Measurements from ENCODE around the gene CDK5RAP3.

The CDK5RAP3 gene

DNA sequence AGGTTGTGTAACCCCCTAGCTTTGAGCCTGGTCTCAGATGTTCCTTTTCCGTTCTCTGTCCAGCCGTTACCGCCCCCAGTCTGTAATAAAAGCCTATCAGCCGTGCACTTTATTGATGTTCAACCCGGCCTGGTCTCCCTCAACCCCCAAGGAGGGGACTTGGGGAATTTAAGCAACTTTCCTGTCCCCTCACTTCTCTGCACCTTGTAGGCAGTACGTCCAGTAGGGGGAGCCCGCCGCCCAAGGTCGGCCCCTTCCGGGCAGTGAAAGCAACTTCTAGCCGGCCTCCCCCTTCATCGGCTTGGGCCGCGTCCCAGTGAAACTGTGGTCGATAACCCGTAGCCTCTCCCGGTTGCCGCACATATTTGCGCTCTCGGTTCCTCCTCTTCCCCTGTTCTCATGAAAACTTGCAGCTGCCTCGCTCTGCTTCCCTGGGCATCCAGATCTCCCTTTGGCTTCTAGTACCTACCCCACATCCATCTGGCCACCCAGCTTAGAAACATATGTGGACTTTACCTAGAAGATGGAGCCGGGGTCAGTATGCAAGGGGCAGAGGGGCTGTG is 21.6 kb upstream of the CDK5RAP3 start:
- peak; percentile 45 for DNase-seq (ENCODE audit: low read depth in 2 of 2)

DNA sequence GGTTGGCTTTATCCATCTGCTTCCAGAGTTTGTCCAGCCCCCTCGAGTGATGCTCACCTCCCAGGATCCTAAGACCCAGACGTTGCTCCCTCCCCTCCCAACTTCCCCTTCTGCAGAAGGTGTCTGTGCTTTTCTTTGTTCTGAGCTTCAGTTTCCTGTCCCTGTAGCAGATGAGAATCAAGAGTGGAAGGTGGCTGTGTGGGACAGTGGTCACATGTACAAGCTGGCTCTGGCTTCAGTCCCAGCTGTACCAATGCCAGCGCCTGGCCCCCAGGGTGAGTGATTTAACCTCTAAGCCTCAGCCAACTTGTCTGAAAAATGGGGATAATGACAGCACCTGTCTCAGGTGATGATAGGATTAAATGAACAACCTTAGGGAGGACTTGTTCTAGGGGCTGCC is 21.0 kb upstream of the CDK5RAP3 start:
- no peak for DNase-seq (ENCODE audit: low read depth in 2 of 2)

DNA sequence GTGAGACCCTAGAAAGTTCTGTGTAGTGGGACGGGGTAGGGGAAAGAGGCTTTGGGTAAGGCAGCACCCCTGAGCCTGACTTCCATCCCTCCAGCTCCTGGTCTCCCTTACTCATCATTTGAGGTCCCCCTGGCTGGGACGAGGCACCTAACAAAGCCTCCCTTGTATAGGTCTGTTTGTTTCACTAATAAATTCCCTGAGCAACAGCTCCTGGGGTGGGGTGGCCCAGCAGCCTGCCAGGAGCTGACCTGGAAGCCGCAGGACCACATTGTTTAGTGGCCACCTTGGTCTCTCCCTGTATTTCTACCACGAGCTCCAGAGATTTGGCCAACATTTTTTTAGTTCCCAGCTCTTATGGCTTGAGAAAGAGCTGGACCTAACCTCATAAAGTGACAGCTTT is 20.5 kb upstream of the CDK5RAP3 start:
- DNase-seq (ENCODE audit: low read depth in 2 of 2): no peak

DNA sequence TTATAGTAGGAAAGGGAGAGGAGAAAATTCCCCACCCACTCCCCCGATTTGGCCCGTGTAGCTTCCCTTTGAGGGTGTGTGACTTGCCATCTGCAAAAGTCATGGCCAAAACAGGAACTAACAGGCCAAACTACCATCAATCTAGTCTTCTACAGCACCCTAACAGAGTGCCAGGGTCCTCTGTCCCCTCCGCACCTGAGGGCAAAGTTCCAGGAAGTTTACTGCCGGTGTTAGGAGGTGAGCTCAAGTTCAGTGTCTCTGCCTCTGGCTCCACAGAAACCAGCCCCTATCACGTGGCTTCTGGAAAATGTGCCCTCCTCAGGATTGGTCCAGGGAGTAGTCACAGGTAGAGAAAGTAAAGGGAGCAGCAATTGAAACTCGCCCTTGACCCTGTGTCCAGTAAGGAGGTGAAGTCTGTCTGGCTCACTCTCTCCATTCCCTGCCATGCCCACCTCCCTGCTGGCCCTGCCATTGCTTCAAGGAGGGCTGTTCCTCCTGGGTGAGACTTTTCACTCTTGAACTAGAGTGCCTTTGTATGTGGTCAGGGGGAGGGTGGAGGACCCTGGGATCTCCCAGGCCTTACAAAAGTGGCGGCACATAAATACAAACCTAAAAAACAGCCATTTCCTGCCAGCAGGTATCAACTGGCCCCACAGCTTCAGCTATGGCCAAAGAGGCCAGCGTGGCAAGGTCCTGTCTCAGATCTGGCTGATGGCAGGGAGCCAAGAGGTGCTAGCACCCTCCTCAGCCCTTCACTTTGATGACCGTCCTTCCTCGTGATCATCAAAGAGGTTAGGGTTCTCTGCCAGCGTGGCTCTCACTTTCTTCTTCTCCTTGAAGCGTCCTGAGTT is 18.5 kb upstream of the CDK5RAP3 start:
- no peak for DNase-seq (ENCODE audit: low read depth in 2 of 2)

DNA sequence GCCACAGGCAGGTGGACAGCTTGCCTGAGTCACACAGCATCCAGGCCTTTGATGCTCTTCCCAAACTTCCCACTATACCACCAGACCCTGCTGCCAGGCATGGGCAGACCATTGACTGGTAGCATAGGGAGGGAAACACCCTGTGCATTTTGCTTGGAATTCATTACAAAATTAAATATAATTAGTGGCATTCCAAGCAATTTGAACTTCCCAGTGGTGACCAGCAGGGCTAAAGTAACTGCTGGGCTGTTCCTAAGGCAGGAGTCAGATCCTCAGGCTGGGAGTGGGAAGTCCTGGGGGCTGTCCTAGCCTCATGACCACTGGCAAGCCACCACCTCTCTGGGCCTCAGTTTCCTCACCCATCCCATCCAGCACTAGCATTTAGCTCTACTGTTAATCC is 17.0 kb upstream of the CDK5RAP3 start:
- DNase-seq (ENCODE audit: low read depth in 2 of 2): no peak

DNA sequence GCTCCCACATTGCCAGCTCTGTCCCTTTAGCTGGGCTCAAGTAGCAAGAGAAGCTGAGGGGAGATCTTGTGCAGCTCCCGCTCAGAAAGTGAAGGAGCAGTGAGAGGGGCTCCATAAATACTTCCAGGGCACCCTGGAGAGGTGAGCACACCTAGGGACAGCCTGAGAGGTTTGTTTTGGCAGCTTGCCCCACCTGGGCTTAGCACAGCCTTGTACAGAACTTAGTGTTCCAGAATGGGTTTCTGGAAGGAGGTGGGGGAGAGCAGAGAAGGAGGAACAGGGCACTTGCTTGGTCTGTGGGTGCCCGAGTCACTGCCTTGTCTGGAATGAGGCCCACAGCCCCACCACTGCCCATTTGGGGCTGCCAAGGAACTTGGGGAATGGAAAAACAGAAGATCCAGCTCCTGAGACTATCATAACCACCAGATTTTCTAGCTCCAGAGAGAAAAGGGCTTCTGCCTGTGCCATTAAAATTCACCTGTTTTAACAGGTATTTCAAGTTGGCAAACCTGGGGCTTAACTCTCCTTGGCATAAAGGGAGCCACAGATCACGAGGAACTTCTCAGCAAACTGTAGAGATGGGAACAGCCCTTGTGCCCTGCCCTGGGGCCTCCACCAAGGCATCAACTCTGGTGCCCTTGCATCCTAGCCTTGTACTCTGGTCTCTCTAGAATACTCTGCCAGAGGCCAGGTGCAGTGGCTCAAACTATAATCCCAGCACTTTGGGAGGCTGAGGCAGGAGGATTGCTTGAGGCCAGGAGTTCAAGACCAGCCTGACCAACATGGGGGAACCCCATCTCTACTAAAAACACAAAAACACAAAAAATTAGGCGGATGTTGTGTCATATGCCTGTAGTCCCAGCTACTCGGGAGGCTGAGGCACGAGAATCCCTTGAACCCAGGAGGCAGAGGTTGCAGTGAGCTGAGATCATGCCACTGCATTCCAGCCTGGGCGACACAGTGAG is 15.1 kb upstream of the CDK5RAP3 start:
- no peak for DNase-seq (ENCODE audit: low read depth in 2 of 2)

DNA sequence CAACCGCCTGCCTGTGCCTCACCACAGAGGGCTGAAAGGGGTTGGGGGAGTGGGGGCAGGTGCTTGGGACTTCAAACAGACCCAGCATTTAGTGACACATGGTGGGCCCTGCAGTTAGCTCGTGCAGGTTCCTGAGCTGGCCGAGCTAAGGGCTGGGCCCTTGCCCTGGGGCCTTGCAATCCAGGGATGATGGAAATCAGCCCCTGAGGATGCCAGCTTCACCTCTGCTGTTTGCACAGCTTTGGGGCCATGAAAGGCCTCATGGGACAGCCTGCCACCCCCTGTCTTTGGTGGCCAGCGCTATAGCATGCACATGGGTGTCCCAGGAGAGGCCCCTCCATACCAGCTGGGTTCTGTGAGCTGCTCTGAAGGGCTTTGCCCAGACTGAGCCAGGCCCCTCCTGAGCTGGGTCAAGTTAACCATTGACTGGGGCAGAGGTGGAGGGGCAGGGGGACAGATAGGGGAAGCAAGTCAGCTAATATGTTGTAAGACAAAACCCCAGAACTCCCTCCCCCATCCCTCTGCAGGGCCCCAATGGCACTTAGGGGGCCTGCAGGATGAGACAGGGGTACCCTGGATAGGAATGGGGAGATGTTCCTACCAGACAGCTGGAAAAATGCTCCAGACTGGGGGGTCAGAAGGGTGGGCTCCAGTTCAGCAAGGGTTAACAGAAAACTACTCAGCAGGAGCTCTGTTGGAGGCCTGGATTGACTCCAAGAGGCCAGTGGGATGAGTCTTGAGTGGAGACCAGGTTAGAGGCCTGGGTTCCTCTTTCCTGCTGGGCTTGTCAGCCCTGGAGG is 13.9 kb upstream of the CDK5RAP3 start:
- no peak for DNase-seq (ENCODE audit: low read depth in 2 of 2)

DNA sequence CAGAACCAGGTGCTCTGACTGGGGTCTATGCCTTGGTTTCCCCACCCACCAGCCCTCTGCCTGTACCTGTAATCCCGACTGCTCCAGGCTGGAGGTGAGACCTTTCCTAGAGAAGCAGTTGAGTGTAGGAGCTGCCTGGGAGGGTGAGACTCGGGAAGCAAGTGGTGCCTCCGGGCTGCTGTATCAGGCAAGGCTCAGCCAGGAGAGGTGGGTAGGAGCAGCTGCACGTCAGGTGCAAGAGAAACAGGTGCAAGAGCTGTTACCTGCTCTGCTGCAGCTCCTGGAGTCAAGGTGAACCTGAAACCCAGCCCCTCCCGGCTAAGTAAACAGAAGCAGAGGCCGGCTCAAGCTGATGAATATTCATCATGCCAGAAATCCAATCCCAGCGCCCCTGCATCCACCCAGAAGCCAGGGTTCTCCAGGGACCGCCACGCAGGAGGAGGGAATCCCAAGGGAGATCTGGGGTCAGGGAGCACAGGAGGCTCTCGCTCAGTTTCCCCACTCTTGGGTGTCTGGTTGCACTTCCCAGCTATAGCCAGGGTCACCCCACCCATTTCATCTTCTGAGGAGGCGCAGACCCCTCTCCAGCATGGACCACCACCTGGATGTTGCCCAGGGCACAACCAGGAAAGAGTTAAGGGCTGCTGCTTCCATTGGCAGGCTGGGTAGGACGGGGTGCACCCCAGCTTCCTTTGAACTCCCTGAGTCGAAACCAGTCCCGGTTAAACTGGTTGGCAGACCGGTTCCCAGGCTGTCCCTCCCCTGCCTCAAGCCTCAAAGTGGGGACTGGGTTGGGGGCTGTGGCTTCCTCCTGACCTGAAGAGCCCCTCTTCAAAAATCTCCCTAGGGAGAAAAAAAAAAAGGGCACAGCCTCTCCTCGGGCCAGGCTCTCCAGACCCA is 13.1 kb upstream of the CDK5RAP3 start, which contains the start of gene PRR15L:
Gene PRR15L, minus strand, starts transcription at position 293 of the 900 bp plus-strand sequence. CDS start 4,649 bp downstream, outside the sequence.
- DNase-seq (ENCODE audit: low read depth in 2 of 2): no peak

DNA sequence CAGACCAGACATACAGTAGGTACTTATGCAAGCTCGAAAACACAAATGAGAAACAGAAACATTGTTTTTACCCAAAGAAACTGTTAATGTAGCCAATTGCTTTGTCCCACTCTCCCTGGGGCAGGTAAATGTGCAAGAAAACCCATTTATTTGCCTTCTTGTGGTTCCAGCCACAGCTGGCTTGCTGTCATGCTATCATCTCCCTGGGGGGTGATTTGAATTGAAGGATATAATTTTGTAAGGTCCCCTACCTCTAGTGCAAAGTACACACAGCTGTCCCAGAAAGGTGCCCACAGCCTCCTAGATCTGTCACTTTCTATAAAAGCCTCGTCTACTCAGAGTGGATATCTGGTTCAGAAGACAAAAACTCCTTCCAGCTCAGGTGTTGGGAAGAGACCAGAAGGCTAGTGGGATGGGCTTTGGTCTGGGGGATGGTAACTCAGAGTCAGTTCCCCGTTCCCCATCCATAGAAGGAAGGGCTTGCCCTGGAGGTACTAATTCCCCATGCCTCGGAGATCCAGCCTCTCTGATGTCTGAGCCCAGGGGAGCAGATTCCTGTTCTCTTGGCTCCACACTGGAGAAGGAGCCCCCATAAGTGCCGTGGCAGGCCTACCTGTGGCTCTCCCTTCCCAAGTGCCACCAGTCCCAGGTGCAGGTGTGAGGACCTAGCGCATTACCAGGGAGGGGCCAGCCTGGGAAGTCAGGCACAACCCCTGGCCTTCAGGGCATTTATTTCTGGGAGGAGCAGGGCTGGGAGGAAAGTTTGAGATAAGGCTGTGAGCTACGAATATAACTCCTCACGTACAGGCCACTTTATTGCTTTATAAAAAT is 10.9 kb upstream of the CDK5RAP3 start:
- no peak for DNase-seq (ENCODE audit: low read depth in 2 of 2)

DNA sequence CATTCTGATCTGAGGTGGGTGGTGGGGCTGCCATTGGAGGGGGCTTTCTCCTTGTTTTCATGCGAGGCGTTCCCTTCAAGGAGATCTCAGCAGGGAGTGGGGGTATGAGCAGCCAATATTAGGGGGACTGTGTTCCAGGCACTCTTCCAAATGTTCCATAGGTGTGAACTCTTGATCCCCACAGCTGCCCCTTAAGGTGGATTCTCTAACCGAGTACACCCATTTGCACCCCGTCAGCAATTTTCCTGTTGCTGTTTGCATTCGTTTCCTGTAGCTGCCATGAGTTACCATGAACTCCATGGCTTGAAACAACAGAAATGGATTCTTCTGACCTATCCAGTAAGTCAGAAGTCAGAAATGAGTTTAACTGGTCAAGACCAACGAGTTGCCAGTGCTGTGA is 9.5 kb upstream of the CDK5RAP3 start:
- DNase-seq (ENCODE audit: low read depth in 2 of 2): no peak

DNA sequence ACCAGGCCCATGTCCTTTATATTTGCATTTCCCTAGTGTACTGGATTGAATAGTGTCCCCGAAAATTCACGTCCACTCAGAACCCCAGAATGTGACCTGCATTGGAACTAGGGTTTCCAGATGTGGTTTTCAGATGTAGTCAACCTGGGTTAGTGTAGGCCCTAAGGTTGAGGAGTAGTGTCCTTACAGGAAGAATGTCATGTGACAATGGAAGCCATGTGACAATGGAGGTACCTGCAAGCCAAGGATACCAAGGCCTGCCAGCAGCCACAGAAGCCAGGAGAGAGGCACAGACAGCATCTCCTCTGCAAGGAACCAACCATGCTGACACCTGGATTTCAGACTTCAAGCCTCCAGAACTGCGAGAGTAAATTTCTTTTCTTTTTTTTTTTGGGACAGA is 8.0 kb upstream of the CDK5RAP3 start:
- no peak for DNase-seq (ENCODE audit: low read depth in 2 of 2)

DNA sequence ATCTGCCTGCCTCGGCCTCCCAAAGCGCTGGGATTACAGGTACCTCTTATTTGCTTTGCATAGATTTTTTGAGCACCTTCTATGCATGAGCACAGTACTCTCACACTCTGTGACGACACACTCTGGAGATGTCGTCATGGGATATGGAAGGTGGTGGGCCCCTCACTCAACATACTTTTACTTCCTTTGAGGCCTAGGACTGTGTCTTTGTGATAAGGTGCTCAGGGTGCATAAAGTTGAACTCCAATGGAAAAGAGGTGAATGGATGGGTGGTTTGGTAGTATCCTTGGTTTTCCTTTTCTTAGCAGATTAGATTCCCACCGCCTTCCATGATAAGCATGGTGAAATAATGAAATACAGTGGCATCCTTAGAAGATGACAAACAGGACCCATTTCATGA is 6.1 kb upstream of the CDK5RAP3 start:
- DNase-seq (ENCODE audit: low read depth in 2 of 2): no peak

DNA sequence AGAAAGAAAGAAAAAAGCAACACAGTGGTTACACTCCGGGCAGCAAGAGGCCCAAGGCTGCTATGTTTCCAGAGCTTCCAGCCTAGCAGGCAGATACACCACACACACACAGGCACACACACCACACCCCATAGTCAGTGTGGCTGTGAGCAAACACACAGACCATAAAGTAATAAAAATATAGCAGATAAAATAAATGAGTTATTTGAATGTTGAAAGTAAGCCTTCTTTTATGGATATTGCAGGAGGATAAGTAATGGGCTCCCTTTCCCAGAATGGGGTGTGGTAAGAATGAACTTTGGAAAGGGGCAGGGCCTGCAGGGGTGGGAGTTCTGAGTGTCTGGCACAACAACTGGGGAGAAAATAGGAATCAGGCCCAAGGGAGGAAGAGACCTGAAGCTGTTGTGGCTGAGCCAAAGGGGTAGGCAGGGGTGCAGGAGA is 4.8 kb upstream of the CDK5RAP3 start:
- DNase-seq (ENCODE audit: low read depth in 2 of 2): no peak

DNA sequence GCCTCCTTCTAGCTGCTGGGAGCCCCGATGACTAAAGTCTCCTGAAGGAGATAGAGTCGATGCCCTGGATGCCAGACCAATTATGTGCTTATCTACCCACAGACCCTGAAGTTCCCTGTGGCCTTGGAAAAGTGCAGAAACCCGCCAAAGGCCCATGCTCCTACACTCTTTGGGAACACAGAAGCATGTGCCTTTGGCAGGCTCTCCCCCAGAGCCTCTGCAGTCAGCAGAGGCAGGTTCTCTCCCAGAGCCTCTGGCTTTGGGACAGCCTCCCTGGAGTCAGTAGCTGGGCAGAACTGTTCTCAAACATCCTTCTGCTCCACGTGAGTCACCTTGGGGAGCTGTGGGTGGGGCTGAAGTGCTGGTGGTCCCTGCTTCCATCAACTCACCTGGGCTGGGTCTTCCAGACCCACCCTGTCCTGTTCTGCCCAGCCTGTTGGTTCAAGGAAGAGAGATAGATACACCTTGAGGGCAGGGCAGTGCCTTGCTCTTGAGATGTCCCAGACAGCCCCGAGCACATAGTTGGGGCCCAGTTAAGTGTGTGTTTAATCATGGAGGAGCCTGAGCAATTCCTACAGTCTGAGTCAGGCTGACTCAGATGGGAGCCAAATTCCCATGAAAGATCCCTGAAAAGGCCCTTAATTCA is 3.2 kb upstream of the CDK5RAP3 start:
- DNase-seq (ENCODE audit: low read depth in 2 of 2): no peak

DNA sequence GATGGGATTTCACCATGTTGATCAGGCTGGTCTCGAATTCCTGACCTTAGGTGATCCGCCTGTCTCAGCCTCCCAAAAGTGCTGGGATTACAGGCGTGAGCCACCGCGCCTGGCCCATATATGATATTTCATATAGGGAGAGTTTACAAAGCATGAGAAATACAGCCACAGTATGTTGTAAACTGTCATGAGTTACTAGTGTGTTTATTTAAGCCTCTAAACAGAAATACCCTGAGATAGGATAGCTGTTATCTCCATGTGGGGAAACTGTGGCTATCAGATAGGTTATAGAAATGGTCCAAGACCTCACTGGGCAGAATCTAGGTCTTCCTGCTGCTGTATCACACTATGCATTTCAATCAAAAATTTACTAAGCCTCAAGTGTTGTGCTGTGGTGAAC is 2.1 kb upstream of the CDK5RAP3 start:
- no peak for DNase-seq (ENCODE audit: low read depth in 2 of 2)

DNA sequence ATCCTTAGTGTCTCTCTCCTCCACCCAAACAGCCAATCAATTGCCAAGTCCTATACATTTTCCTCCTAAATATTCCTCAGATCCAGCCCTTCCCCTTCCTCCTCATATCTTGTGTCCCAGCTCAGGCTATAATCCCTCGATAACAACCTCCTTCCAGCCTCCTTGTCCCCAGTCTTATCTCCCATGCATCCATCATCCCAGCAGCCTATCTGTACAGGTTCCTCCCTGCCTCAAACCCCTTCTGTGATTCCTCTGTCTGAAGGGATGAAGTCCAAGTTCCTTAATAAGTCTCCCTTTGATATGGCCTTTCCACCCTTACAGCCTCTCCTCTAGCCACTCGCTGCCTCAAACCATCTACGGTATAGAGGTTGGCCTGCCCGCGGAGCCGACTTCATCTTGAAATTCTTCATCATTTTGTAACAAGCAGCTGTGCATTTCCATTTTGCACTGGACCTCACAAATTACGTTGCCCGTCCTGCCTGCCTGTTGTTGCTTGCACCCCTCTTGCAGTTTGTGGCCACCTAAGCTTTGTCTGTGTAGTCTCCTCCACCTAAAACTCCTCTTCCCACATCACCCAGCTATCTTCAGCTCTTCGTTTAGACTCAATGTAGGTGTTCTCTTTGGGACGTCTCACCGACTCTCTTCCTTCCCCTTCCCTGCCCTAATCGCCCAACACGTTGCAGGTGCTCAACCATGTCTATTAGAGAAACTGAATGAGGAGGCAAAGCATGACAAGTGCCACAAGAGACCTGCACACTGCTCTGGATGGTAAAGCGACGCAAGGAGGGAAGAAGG is 786 bp upstream of the CDK5RAP3 start:
- no peak for DNase-seq (ENCODE audit: low read depth in 2 of 2)

DNA sequence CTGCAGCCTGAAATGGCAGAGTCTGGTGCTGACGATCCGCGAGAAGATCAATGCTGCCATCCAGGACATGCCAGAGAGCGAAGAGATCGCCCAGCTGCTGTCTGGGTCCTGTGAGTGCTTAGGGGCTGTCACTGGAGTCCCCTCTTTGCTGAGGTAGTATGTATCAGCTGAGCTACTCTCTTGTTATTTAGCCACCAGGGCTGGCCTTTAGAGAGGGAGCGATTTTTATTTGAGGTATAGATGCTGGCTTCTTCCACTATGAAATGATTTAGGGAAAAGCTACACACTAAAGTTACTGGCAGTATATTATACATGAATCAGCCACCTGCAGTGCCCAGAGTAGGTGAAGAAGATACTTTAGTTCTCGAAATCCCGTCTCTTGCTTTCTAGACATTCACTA is 2.6 kb downstream of the CDK5RAP3 start:
- DNase-seq (ENCODE audit: low read depth in 2 of 2): no peak

DNA sequence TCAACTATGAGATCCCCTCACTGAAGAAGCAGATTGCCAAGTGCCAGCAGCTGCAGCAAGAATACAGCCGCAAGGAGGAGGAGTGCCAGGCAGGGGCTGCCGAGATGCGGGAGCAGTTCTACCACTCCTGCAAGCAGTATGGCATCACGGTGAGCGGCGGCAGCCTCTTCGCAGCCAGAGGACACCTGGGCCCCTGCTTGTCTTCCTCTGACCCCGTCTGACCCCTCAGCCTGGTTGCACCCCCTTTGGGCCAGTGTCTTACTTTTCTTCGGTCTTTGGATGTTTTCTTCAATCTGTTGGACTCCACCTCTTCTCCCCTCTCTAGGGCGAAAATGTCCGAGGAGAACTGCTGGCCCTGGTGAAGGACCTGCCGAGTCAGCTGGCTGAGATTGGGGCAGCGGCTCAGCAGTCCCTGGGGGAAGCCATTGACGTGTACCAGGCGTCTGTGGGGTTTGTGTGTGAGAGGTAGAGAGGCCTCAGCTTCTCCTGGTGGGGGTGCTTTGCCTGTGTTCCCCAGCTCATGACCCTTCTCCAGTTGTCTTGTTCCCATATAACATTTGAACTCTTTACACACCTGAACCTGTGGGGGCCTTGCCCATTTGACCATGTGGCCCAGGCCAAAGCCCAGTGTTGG is 4.4 kb downstream of the CDK5RAP3 start:
- DNase-seq (ENCODE audit: low read depth in 2 of 2): no peak
